Natural killer cell (primary cell): Measurements from ENCODE around the gene TBXA2R. TPM values are rescaled to one million over a fixed set of nuclear protein-coding genes. Genes with fewer than 3 reads are reported as not detected.

Source experiments
- ATAC-seq, 3 donors: fragments of 150-1000 bp in 2 of 3; fragments of 200-7000 bp in 1 of 3; cut with Tn5 transposase; 1 replicate in 1 of 3; 2 replicates in 2 of 3; pipeline ENCODE4 v1.10.0; 2021; ENCODE audit warnings: mild to moderate bottlenecking in 2 of 3, moderate library complexity in 2 of 3
- DNase-seq, 2 donors: peaks; one replicate each; pipeline versions ENCODE4 v3.0.0 to v3.0.0-alpha.2; 2013 to 2021; ENCODE audit warnings: mixed read lengths in 1 of 2
- H3K27ac ChIP-seq: one replicate; pipeline ENCODE4 v1.5.1; 2013; ENCODE audit warnings: mild to moderate bottlenecking, low read length
- H3K27me3 ChIP-seq: one replicate; pipeline ENCODE4 v1.6.1; 2013; ENCODE audit warnings: low read length; ENCODE audit not compliant: control insufficient read depth, insufficient read depth
- H3K36me3 ChIP-seq: one replicate; pipeline ENCODE4 v1.6.1; 2013; ENCODE audit warnings: low read length; ENCODE audit not compliant: control insufficient read depth, insufficient read depth
- H3K4me1 ChIP-seq: one replicate; pipeline ENCODE4 v1.6.1; 2013; ENCODE audit warnings: low read length; ENCODE audit not compliant: control insufficient read depth, insufficient read depth
- H3K4me3 ChIP-seq: one replicate; pipeline ENCODE4 v1.5.1; 2013; ENCODE audit warnings: low read length
- H3K9me3 ChIP-seq: one replicate; pipeline ENCODE4 v1.6.1; 2013; ENCODE audit warnings: low read length; ENCODE audit not compliant: control insufficient read depth, insufficient read depth
- H3K27ac Mint-ChIP-seq, 2 donors: one replicate each; pipeline ENCODE4 v1.8.0; 2022; ENCODE audit warnings: mild to moderate bottlenecking in 2 of 2, mixed read lengths in 2 of 2, moderate library complexity in 1 of 2
- H3K27me3 Mint-ChIP-seq, 2 donors: one replicate each; pipeline ENCODE4 v1.8.0; 2022; ENCODE audit warnings: low read depth in 2 of 2, mixed read lengths in 2 of 2
- H3K36me3 Mint-ChIP-seq: one replicate; pipeline ENCODE4 v1.8.0; 2022; ENCODE audit warnings: mixed read lengths
- H3K4me1 Mint-ChIP-seq, 2 donors: one replicate each; pipeline ENCODE4 v1.8.0; 2022; ENCODE audit warnings: mixed read lengths in 2 of 2
- H3K4me3 Mint-ChIP-seq: one replicate; pipeline ENCODE4 v1.8.0; 2022; ENCODE audit warnings: mild to moderate bottlenecking, moderate library complexity, mixed read lengths
- H3K9me3 Mint-ChIP-seq, 2 donors: one replicate each; pipeline ENCODE4 v1.8.0; 2022; ENCODE audit warnings: mixed read lengths in 2 of 2
- CTCF ChIP-seq: fragments of 200-600 bp; IDR thresholded peaks from one replicate; pipeline ENCODE4 v1.8.0; 2022; ENCODE audit warnings: antibody characterized with exemption
- WGBS: methylation state at CpG from one replicate; pipeline ENCODE4 v1.1.7; 2013; ENCODE audit warnings: missing lambda C conversion rate; ENCODE audit not compliant: insufficient coverage; 5-methylcytosine and 5-hydroxymethylcytosine counted together
- intact Hi-C: fragments of 100-400 bp; cut with micrococcal nuclease; formaldehyde crosslinking; loops from one replicate; pipeline ENCODE4 v1.14.2; 2022
- total RNA-seq, 4 donors: library from RNA; stranded (reverse); fragments of 120-200 nt in 1 of 4; gene quantifications; one replicate each; pipeline versions ENCODE4 v1.2.3 to v1.2.4, GENCODE V29; 2013 to 2022

Gene TBXA2R
- total RNA-seq, 3 donors from 2014 or later (not counting 1 experiment from before 2014, with no cell fraction given) = 1.4 to 2.1 (median 2.1) TPM

DNA sequence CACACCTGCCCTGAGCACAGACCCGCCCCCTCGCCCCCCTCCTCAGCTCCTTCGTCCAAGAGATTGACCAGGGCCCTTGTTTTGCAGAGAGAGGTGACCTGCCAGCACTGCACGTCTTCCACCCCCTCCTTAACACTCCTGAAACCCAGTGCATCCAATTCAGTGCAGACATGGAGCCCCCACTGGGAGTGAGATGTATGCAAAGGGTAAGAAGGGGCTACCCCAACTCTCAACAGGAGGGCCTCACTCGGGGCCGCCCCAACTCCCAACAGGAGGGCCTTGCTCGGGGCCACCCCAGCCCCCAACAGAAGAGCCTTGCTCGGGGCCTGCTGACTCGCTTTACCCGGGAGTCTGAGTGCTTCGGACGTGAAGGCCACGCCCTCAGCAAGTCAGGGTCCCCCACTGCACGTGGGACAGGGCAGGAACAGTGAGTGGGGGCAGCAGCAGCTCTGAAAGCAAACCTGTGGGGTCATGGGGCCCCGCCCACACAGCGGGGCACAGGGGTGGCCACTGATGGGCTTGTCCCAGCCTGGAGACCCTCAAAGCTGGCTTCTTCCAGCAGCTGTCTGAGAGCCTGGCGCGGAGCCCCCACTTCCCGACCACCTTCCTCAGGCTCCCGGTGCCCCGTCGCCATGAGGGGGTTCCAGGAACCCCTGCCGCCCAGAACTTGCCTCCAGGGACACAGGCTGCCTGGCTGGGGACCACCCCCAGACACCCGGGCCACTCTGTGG, 14.3 kb upstream of the TBXA2R start:
- Mint-ChIP-seq H3K9me3 (no peaks in the 10 kb centered on the region), H3K27me3 (no peaks in the 10 kb centered on the region), H3K4me3 (no peak overlapping the region), H3K4me1 (peaks cover 4 to 17% of the 10 kb centered on the region in 2 donors), H3K36me3 (no peaks in the 10 kb centered on the region), H3K27ac (no peak overlapping the region)
- Histone ChIP-seq H3K27me3 (no peaks in the 10 kb centered on the region), H3K36me3 (peaks cover 40% of the 10 kb centered on the region), H3K4me3 (no peak overlapping the region), H3K4me1 (peaks cover 27% of the 10 kb centered on the region), H3K27ac (no peak overlapping the region), H3K9me3 (no peaks in the 10 kb centered on the region)
- ATAC-seq (no peak), DNase-seq (no peak)
- intact Hi-C loops = no loop called here
- WGBS = 93% methylated on average over 24 of the region's 24 CpGs
- TF ChIP-seq CTCF = no peak

GRCh38 chr19:3620145-3620816, 13.6 kb upstream of the TBXA2R start:
- ATAC-seq = no peak
- DNase-seq = no peak
- H3K36me3 ChIP-seq = peaks cover 45% of the 10 kb centered on the region
- H3K4me1 Mint-ChIP-seq = peaks cover 0 to 14% of the 10 kb centered on the region in 2 donors
- no peaks in the 10 kb centered on the region for H3K9me3 Mint-ChIP-seq
- H3K4me3 Mint-ChIP-seq = no peak overlapping the region
- no peak overlapping the region for H3K27ac ChIP-seq
- no peaks in the 10 kb centered on the region for H3K36me3 Mint-ChIP-seq
- 95% methylated on average over 19 of the region's 19 CpGs for WGBS
- no peak overlapping the region for H3K4me3 ChIP-seq
- no peaks in the 10 kb centered on the region for H3K27me3 ChIP-seq
- no peaks in the 10 kb centered on the region for H3K27me3 Mint-ChIP-seq
- intact Hi-C loops = no loop called here
- H3K4me1 ChIP-seq = peaks cover 20% of the 10 kb centered on the region
- no peak overlapping the region for H3K27ac Mint-ChIP-seq
- H3K9me3 ChIP-seq = no peaks in the 10 kb centered on the region
- no peak for TF ChIP-seq CTCF

- H3K36me3 ChIP-seq = peaks cover 46% of the 10 kb centered on the region
- no peak for DNase-seq
- intact Hi-C loops = no loop called here
Measured at GRCh38 chr19:3619631-3620012, 12.9 kb upstream of the TBXA2R start.

More at GRCh38 chr19:3619631-3620012, 12.9 kb upstream of the TBXA2R start:
- H3K27ac Mint-ChIP-seq = no peak overlapping the region
- peaks cover 0 to 12% of the 10 kb centered on the region in 2 donors for H3K4me1 Mint-ChIP-seq
- peaks cover 15% of the 10 kb centered on the region for H3K4me1 ChIP-seq
- WGBS = 89% methylated on average over 17 of the region's 17 CpGs
- no peak overlapping the region for H3K4me3 ChIP-seq
- H3K9me3 ChIP-seq = no peaks in the 10 kb centered on the region
- TF ChIP-seq CTCF = no peak
- H3K9me3 Mint-ChIP-seq = no peaks in the 10 kb centered on the region
- no peak overlapping the region for H3K4me3 Mint-ChIP-seq
- no peak overlapping the region for H3K27ac ChIP-seq
- no peak for ATAC-seq
- H3K36me3 Mint-ChIP-seq = no peaks in the 10 kb centered on the region
- no peaks in the 10 kb centered on the region for H3K27me3 Mint-ChIP-seq
- H3K27me3 ChIP-seq = no peaks in the 10 kb centered on the region
